SU-DHL-6 (cell line): Measurements from ENCODE around the gene CCDC85B.

ENCODE experiments used
- H2AFZ ChIP-seq: fragments of 200-600 bp; sonication (generic); 2 replicates; pipeline ENCODE4 v1.6.1; 2014; ENCODE audit warnings: low read depth, mild to moderate bottlenecking, moderate library complexity, mixed read lengths, antibody characterized with exemption, low read length; ENCODE audit not compliant: severe bottlenecking
- H3F3A ChIP-seq: fragments of 200-600 bp; shearing (Covaris generic); 2 replicates; pipeline ENCODE4 v1.6.0; 2016; ENCODE audit warnings: antibody characterized with exemption, mild to moderate bottlenecking; ENCODE audit not compliant: insufficient read depth
- H3K27ac ChIP-seq: fragments of 200-600 bp; sonication (generic); 2 replicates; pipeline ENCODE4 v1.5.1; 2016; ENCODE audit warnings: low read depth, mild to moderate bottlenecking, low read length, moderate library complexity, mixed read lengths
- H3K27me3 ChIP-seq: fragments of 200-600 bp; sonication (generic), shearing (Covaris generic); 2 replicates; pipeline ENCODE4 v1.6.0; 2014; ENCODE audit warnings: mild to moderate bottlenecking, low read length
- H3K36me3 ChIP-seq: fragments of 200-600 bp; sonication (generic); 2 replicates; pipeline ENCODE4 v1.6.1; 2014; ENCODE audit warnings: mild to moderate bottlenecking, low read length, mixed read lengths
- H3K4me2 ChIP-seq: fragments of 300-600, 200-600 bp; shearing (Covaris generic), sonication (generic); 2 replicates; pipeline ENCODE4 v1.6.0; 2014; ENCODE audit warnings: low read length, low read depth, mild to moderate bottlenecking; ENCODE audit not compliant: poor library complexity, severe bottlenecking
- H3K4me3 ChIP-seq: fragments of 200-600 bp; sonication (generic); 2 replicates; pipeline ENCODE4 v1.5.1; 2014; ENCODE audit warnings: antibody characterized with exemption, low read length, mild to moderate bottlenecking, mixed read lengths; ENCODE audit not compliant: insufficient read depth, poor library complexity, severe bottlenecking
- H3K79me2 ChIP-seq: fragments of 200-600 bp; sonication (generic); 2 replicates; pipeline ENCODE4 v1.6.1; 2014; ENCODE audit warnings: mild to moderate bottlenecking, low read length, moderate library complexity; ENCODE audit not compliant: insufficient read depth
- H3K9ac ChIP-seq: fragments of 200-600 bp; sonication (generic); 2 replicates; pipeline ENCODE4 v1.7.0; 2014; ENCODE audit warnings: mild to moderate bottlenecking, low read length
- H3K9me2 ChIP-seq: fragments of 200-600 bp; sonication (generic); replicated peaks from 2 replicates; pipeline ENCODE4 v1.6.1; 2014; ENCODE audit warnings: low read length; ENCODE audit not compliant: insufficient read depth
- H3K9me3 ChIP-seq: fragments of 200-600 bp; sonication (generic); 2 replicates; pipeline ENCODE4 v1.6.1; 2014; ENCODE audit warnings: low read length, mixed read lengths; ENCODE audit not compliant: insufficient read depth
- H4K20me1 ChIP-seq: fragments of 200-600 bp; sonication (generic); 2 replicates; pipeline ENCODE4 v1.6.1; 2014; ENCODE audit warnings: low read depth, mild to moderate bottlenecking, antibody characterized with exemption, low read length, moderate library complexity, mixed read lengths
- EZH2phosphoT487 ChIP-seq: fragments of 200-600 bp; sonication (generic), shearing (Covaris generic); conservative IDR thresholded peaks from 2 replicates; pipeline ENCODE4 v1.6.1; 2018; ENCODE audit warnings: mild to moderate bottlenecking, antibody characterized with exemption, low read length, moderate library complexity, mixed read lengths
- TF ChIP-seq, protein P1 (sequence below): fragments of 200-600 bp; sonication (generic); IDR thresholded peaks from one replicate; pipeline ENCODE4 v1.5.1; 2017; ENCODE audit warnings: antibody characterized with exemption, mild to moderate bottlenecking, low read length, moderate library complexity; ENCODE audit not compliant: insufficient read depth, poor library complexity, severe bottlenecking

Gene CCDC85B

DNA sequence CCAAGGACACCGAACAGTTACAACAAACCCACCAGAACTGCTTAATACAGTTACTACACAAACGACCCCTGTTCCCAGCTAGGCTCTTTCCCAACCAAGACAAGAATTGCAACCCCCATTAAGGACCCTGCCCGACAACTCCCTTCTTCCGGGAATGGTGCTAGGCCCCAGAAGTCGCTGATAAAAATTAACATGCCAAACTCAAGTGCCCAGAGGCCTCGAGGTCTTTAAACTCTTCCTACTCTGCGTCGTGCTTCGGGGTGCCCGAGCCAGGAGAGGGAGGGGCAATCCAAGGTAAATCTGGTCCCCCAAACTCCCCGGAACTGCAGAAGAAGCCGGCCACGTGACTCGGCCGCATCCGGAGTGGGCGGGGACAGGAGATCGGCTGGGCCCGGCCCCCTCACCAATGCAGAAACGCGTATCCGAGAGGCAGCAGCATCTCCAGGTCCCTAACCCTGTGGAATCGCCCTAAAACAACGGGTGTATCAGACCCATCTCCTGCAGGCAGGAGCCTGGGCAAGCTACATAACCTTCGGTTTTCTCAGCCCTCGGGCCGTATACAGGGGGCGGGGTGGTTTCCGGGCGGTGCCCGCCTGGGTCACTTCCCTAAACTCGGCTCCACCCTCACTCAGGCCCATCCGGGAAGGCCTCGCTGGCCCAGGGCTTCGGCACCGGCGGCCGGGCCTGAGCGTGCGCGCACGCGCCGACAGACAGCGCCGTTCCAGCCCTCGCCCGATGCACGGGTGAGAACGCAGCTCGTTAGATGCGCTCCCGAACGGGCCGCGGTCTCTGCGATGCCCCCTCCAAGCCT lies 33.6 kb upstream of the CCDC85B start:
- Histone ChIP-seq H2AFZ (no peak overlapping the region), H3K9me2 (no peaks in the 10 kb centered on the region), H3K27me3 (no peaks in the 10 kb centered on the region), H3K36me3 (peaks cover 24% of the 10 kb centered on the region), H3K9me3 (no peaks in the 10 kb centered on the region), H3K9ac (peak overlapping the region; percentile 97), H3F3A (peaks cover 34% of the 10 kb centered on the region), H3K4me3 (peak overlapping the region; percentile 66), H3K79me2 (peaks cover 41% of the 10 kb centered on the region), H3K4me2 (peak overlapping the region; percentile 86), H3K27ac (peak overlapping the region; percentile 90), H4K20me1 (peaks cover 16% of the 10 kb centered on the region)
- TF ChIP-seq, protein P1, sequence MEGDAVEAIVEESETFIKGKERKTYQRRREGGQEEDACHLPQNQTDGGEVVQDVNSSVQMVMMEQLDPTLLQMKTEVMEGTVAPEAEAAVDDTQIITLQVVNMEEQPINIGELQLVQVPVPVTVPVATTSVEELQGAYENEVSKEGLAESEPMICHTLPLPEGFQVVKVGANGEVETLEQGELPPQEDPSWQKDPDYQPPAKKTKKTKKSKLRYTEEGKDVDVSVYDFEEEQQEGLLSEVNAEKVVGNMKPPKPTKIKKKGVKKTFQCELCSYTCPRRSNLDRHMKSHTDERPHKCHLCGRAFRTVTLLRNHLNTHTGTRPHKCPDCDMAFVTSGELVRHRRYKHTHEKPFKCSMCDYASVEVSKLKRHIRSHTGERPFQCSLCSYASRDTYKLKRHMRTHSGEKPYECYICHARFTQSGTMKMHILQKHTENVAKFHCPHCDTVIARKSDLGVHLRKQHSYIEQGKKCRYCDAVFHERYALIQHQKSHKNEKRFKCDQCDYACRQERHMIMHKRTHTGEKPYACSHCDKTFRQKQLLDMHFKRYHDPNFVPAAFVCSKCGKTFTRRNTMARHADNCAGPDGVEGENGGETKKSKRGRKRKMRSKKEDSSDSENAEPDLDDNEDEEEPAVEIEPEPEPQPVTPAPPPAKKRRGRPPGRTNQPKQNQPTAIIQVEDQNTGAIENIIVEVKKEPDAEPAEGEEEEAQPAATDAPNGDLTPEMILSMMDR: no peak
- no peak for TF ChIP-seq EZH2phosphoT487

DNA sequence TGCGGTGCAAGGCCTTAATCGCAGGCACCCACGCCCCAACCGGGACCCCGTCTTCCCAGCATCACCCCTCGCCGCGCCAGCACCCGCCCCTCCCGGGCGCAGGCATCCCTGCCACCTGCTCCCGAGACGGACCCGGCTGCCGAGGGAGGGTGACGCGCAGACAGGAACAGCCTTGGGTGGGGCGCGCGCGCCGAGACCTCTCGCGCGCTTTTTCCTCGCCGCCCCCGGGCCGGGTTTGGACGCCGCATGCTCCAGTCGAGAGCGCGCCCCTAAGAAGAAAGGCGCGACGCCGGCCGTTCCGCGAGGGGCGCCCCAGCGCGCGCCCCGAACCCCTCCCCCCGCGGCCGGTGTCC lies 33.0 kb upstream of the CCDC85B start:
- Histone ChIP-seq H3K4me3 (peak overlapping the region; percentile 66), H4K20me1 (peaks cover 16% of the 10 kb centered on the region), H3K27ac (peak overlapping the region; percentile 90), H3K27me3 (no peaks in the 10 kb centered on the region), H3K79me2 (peaks cover 45% of the 10 kb centered on the region), H3K9me3 (no peaks in the 10 kb centered on the region), H3K36me3 (peaks cover 24% of the 10 kb centered on the region), H3K9me2 (no peaks in the 10 kb centered on the region), H3F3A (peaks cover 29% of the 10 kb centered on the region), H3K4me2 (peak overlapping the region; percentile 86), H3K9ac (peak overlapping the region; percentile 97), H2AFZ (no peak overlapping the region)
- no peak for TF ChIP-seq EZH2phosphoT487
- TF ChIP-seq, protein P1: no peak

DNA sequence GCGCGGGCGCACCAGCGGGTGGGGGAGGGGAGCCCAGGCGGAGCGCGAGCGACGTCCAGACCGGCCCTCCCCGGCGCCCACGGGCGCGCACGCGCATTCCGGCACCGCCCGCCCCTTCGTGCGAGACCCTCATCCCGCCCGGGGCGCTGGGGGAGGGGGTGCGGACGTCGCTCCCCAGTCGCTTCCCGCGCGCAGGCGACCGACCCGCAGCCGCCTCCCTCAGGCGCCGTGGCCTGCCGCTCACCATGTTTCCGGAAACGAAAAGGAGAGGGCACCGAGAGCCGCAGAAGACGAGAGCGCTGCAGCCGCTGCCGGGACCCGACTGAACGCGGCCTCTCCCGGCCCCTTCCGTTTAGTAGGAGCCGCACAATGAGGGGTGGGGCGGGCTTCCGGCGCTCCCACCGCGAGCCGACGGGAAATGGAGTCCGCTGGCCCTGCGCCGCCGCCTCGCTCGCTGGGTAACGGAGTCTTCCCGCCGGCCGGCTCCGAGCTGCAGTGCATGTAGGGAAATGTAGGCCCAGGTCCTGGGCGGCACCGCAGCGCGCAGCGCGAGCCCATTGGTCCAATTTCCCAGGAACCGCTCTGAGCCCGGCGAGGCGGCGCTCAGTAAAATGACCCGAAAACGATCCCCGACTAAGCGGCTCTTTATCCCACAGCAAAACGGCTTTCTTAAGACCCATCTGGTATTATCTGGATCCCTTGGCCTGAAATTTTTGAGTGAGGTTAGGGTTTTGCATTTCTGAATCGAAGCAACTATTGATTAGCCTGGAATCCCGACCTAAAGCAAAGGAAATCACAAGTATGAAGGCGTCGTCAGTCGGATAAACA lies 32.4 kb upstream of the CCDC85B start, which contains the start of gene CFL1:
TSS of gene CFL1 (minus strand) at position 328 of the 828 bp plus-strand sequence. CDS start at position 247, 81 bp downstream.
- TF ChIP-seq EZH2phosphoT487: no peak
- TF ChIP-seq, protein P1: no peak
- H2AFZ ChIP-seq: peak within 1 kb of the TSS; percentile 42
- H3K27ac ChIP-seq: peak within 1 kb of the TSS; percentile 90
- peak within 1 kb of the TSS; percentile 97 for H3K9ac ChIP-seq
- peaks cover 27% of the 10 kb centered on the region for H3F3A ChIP-seq
- peak within 1 kb of the TSS; percentile 66 for H3K4me3 ChIP-seq
- no peaks in the 10 kb centered on the region for H3K27me3 ChIP-seq
- peak within 1 kb of the TSS; percentile 94 for H3K4me2 ChIP-seq
- H3K9me3 ChIP-seq: no peaks in the 10 kb centered on the region
- peaks cover 16% of the 10 kb centered on the region for H4K20me1 ChIP-seq
- peaks cover 45% of the 10 kb centered on the region for H3K79me2 ChIP-seq
- peaks cover 24% of the 10 kb centered on the region for H3K36me3 ChIP-seq
- no peaks in the 10 kb centered on the region for H3K9me2 ChIP-seq
